IMR-90 (cell line): ENCODE measurements around the gene LMTK2. TPM values are rescaled to one million over a fixed set of nuclear protein-coding genes. Genes with fewer than 3 reads are reported as not detected.
A peak's percentile ranks its signal among the peaks of the same experiment; 100 is the strongest.

ENCODE experiments used
- ATAC-seq: fragments of 200-7000 bp; cut with Tn5 transposase; 2 replicates; pipeline ENCODE4 v1.9.1; 2020; ENCODE audit warnings: low read depth, mild to moderate bottlenecking, moderate library complexity
- BruUV-seq: library from RNA; stranded (reverse); fragments of 400-500 nt; replicated peaks from 2 replicates; lab custom pipeline; 2021; lab: Mats Ljungman, UMichigan
- CTCF ChIA-PET: fragments of 300-600 bp; formaldehyde crosslinking; extraction: SDS; loops from one replicate; lab custom pipeline; 2021; ENCODE audit warnings: antibody characterized with exemption; lab: Yijun Ruan, JAX
- POLR2A ChIA-PET: fragments of 300-600 bp; sonication (Branson Sonifier 250); formaldehyde crosslinking; loops from one replicate; lab custom pipeline; 2022; ENCODE audit warnings: antibody characterized with exemption; ENCODE audit not compliant: unreplicated experiment; lab: Charles Lee
- DNase-seq: peaks from one replicate; pipeline ENCODE4 v3.0.0; 2013
- H2AFZ ChIP-seq: replicated peaks from 2 replicates; pipeline ENCODE3; 2013; ENCODE audit warnings: low read length, mild to moderate bottlenecking; ENCODE audit not compliant: poor library complexity
- H2AK5ac ChIP-seq: 2 replicates; pipeline ENCODE4 v1.6.1; 2013; ENCODE audit warnings: low read depth, low read length, inconsistent platforms
- H2AK9ac ChIP-seq: replicated peaks from 2 replicates; pipeline ENCODE3; 2013; ENCODE audit warnings: mild to moderate bottlenecking, low read depth, low read length, moderate library complexity; ENCODE audit not compliant: poor library complexity
- H2BK120ac ChIP-seq: 2 replicates; pipeline ENCODE4 v1.6.1; 2013; ENCODE audit warnings: low read depth, low read length, inconsistent platforms
- H2BK15ac ChIP-seq: 3 replicates; pipeline ENCODE4 v1.6.1; 2013; ENCODE audit warnings: low read depth, low read length, inconsistent platforms
- H2BK20ac ChIP-seq: 2 replicates; pipeline ENCODE4 v1.6.1; 2013; ENCODE audit warnings: low read depth, mild to moderate bottlenecking, inconsistent platforms, low read length, moderate library complexity
- H2BK5ac ChIP-seq: 2 replicates; pipeline ENCODE4 v1.6.1; 2013; ENCODE audit warnings: mild to moderate bottlenecking, low read depth, low read length, inconsistent platforms; ENCODE audit not compliant: poor library complexity, severe bottlenecking
- H3K14ac ChIP-seq: replicated peaks from 2 replicates; pipeline ENCODE4 v1.6.1; 2013; ENCODE audit warnings: low read depth, low read length, inconsistent platforms
- H3K18ac ChIP-seq: 2 replicates; pipeline ENCODE4 v1.6.1; 2013; ENCODE audit warnings: low read depth, low read length, control low read depth
- H3K23ac ChIP-seq: 2 replicates; pipeline ENCODE4 v1.6.1; 2013; ENCODE audit warnings: low read depth, low read length, inconsistent platforms
- H3K27ac ChIP-seq: 2 replicates; pipeline ENCODE4 v1.5.1; 2013; ENCODE audit warnings: mild to moderate bottlenecking, control low read depth, low read length; ENCODE audit not compliant: insufficient read depth
- H3K27me3 ChIP-seq: 2 replicates; pipeline ENCODE4 v1.6.1; 2013; ENCODE audit warnings: low read length; ENCODE audit not compliant: control insufficient read depth, insufficient read depth
- H3K36me3 ChIP-seq: 2 replicates; pipeline ENCODE4 v1.6.1; 2013; ENCODE audit warnings: low read length, mixed read lengths; ENCODE audit not compliant: control insufficient read depth, insufficient read depth
- H3K4ac ChIP-seq: 2 replicates; pipeline ENCODE4 v1.6.1; 2013; ENCODE audit warnings: low read depth, low read length, inconsistent platforms
- H3K4me1 ChIP-seq: 2 replicates; pipeline ENCODE4 v1.6.1; 2013; ENCODE audit warnings: low read length, mixed read lengths; ENCODE audit not compliant: control insufficient read depth, insufficient read depth
- H3K4me2 ChIP-seq: 2 replicates; pipeline ENCODE4 v1.6.1; 2013; ENCODE audit warnings: low read depth, mild to moderate bottlenecking, control low read depth, low read length, moderate library complexity
- H3K4me3 ChIP-seq: 2 replicates; pipeline ENCODE4 v1.5.1; 2013; ENCODE audit warnings: low read depth, mild to moderate bottlenecking, control low read depth, low read length, moderate library complexity; ENCODE audit not compliant: insufficient read depth
- H3K56ac ChIP-seq: 2 replicates; pipeline ENCODE4 v1.6.1; 2013; ENCODE audit warnings: low read length, inconsistent platforms; ENCODE audit not compliant: insufficient read depth; ENCODE audit errors: extremely low read depth
- H3K79me1 ChIP-seq, 2 experiments: 2 replicates each; pipeline ENCODE4 v1.6.1; 2013; ENCODE audit warnings: low read length in 2 of 2, inconsistent platforms in 1 of 2, low read depth in 1 of 2
- H3K9ac ChIP-seq: 2 replicates; pipeline ENCODE4 v1.6.1; 2013; ENCODE audit warnings: low read depth, low read length, control low read depth
- H3K9me1 ChIP-seq: 2 replicates; pipeline ENCODE4 v1.6.1; 2013; ENCODE audit warnings: low read length, inconsistent platforms; ENCODE audit not compliant: insufficient read depth
- H3K9me3 ChIP-seq: 2 replicates; pipeline ENCODE4 v1.6.1; 2013; ENCODE audit warnings: low read length; ENCODE audit not compliant: control insufficient read depth, insufficient read depth
- H4K20me1 ChIP-seq: 2 replicates; pipeline ENCODE4 v1.6.1; 2013; ENCODE audit warnings: low read length, inconsistent platforms; ENCODE audit not compliant: insufficient read depth
- H4K5ac ChIP-seq: 2 replicates; pipeline ENCODE4 v1.6.1; 2013; ENCODE audit warnings: mild to moderate bottlenecking, low read depth, low read length, control low read depth
- H4K8ac ChIP-seq, 2 experiments: 2 replicates each; pipeline ENCODE4 v1.6.1; 2013; ENCODE audit warnings: low read depth in 2 of 2, low read length in 2 of 2, control low read depth in 1 of 2, inconsistent platforms in 1 of 2
- H4K91ac ChIP-seq: 2 replicates; pipeline ENCODE4 v1.6.1; 2013; ENCODE audit warnings: low read depth, low read length, inconsistent platforms; ENCODE audit not compliant: insufficient read depth
- BHLHE40 ChIP-seq: fragments of 150-350 bp; IDR thresholded peaks from 2 replicates; pipeline ENCODE4 v1.6.1; 2016; ENCODE audit warnings: mild to moderate bottlenecking, low read depth, low read length
- FOS ChIP-seq: fragments of 150-350 bp; IDR thresholded peaks from 2 replicates; pipeline ENCODE4 v1.6.1; 2016; ENCODE audit warnings: low read depth, low read length
- RCOR1 ChIP-seq: IDR thresholded peaks from 2 replicates; pipeline ENCODE4 v1.6.1; 2012; ENCODE audit warnings: mild to moderate bottlenecking, low read length, improper control_type of control experiment; ENCODE audit not compliant: insufficient replicate concordance
- WGBS, 2 experiments: methylation state at CpG; one replicate each; pipeline versions ENCODE4 v1.1.5 to v1.1.7; 2013; ENCODE audit warnings: missing lambda C conversion rate in 2 of 2; ENCODE audit not compliant: insufficient read length in 1 of 2; ENCODE audit errors: extremely low coverage in 2 of 2; 5-methylcytosine and 5-hydroxymethylcytosine counted together
- dilution Hi-C: fragments of 300-500 bp; cut with HindIII; formaldehyde crosslinking; loops from one replicate; pipeline ENCODE4 v1.14.3; 2018; ENCODE audit warnings: low sequenced_read_pairs; ENCODE audit not compliant: unreplicated experiment
- in situ Hi-C: fragments of 300-500 bp; cut with MboI; formaldehyde crosslinking; loops from 3 replicates; pipeline ENCODE4 v1.14.3; 2019; ENCODE audit warnings: low sequenced_read_pairs, inconsistent platforms, mixed read lengths
- intact Hi-C: fragments of 100-400 bp; cut with micrococcal nuclease; formaldehyde crosslinking; loops from 2 replicates; pipeline ENCODE4 v1.10.0; 2022
- polyA plus RNA-seq, 3 experiments: library from polyadenylated mRNA; depleted of rRNA; stranded (reverse); fragments of >200 nt; gene quantifications; 2 replicates each; pipeline ENCODE4 v1.2.3, GENCODE V29; 2012; ENCODE audit warnings: low replicate concordance in 1 of 3
- total RNA-seq: library from RNA; depleted of rRNA; stranded (reverse); fragments of >200 nt; gene quantifications from 2 replicates; pipeline ENCODE4 v1.2.3, GENCODE V29; 2012

The LMTK2 gene
- total and polyA plus RNA-seq, 2 of the 4 experiments (the other 2 are of a cell fraction): 4.4 to 5.0 TPM

- ChIA-PET POLR2A (no interaction called here), CTCF (interaction anchor here (1.1 to 1.9 kb wide), 2 partner anchors 26 to 52 kb away, joined by 3 to 9 read pairs; no protein-coding TSS in a partner anchor)
- Histone ChIP-seq H3K79me1 (peaks cover 34 to 36% of the 10 kb centered on the region in 2 experiments), H3K4me3 (no peak overlapping the region), H4K5ac (no peak overlapping the region), H3K4me2 (peak overlapping the region; percentile 44), H3K4me1 (peaks cover 7% of the 10 kb centered on the region), H4K8ac (no peak overlapping the region), H3K9me3 (no peaks in the 10 kb centered on the region), H4K91ac (no peak overlapping the region), H3K4ac (no peak overlapping the region; the same call in 1 of the 2 replicates), H4K20me1 (peaks cover 24% of the 10 kb centered on the region), H2AK5ac (peak overlapping the region; percentile 49; the same call in 1 of the 2 replicates), H2BK20ac (no peak overlapping the region), H3K36me3 (no peaks in the 10 kb centered on the region), H2AFZ (peak overlapping the region; percentile 15), H3K18ac (no peak overlapping the region), H3K14ac (0 out of 2 replicates have a peak overlapping the region, but pooled peaks have one; percentile 7), H2BK15ac (no peak overlapping the region), H3K23ac (no peak overlapping the region), H3K27ac (no peak overlapping the region), H2BK120ac (no peak overlapping the region), H2BK5ac (no peak overlapping the region), H3K9me1 (peaks cover 10% of the 10 kb centered on the region), H2AK9ac (no peak overlapping the region), H3K9ac (no peak overlapping the region), H3K56ac (no peak overlapping the region), H3K27me3 (no peaks in the 10 kb centered on the region)
- no TSS peak for BruUV-seq
- peak; percentile 95 for ATAC-seq
- dilution Hi-C loops: no loop called here
- intact Hi-C loops: loop anchor here (10.0 kb wide), 1 partner anchor 728 kb away; no protein-coding TSS in a partner anchor
- in situ Hi-C loops: no loop called here
- TF ChIP-seq RCOR1 (no peak), FOS (0 out of 2 replicates have a peak, but pooled peaks have one; percentile 28), BHLHE40 (0 out of 2 replicates have a peak, but pooled peaks have one; percentile 26)
- no CpG with 5 or more reads among the region's 7 CpGs for WGBS, 2 experiments
- DNase-seq: peak; percentile 75
Measured at GRCh38 chr7:98116656-98117461, 10.2 kb downstream of the LMTK2 start.
